Nephron progenitor cell (in vitro differentiated cells): ENCODE results near the gene PAK3.
A peak's percentile ranks its signal among the peaks of the same experiment; 100 is the strongest.

Experiments used
- DNase-seq: peaks from one replicate; pipeline ENCODE4 v3.0.0; 2021
- H3K27ac Mint-ChIP-seq: 2 replicates; pipeline ENCODE4 v1.8.0; 2021; ENCODE audit warnings: mild to moderate bottlenecking, moderate library complexity, mixed read lengths
- H3K27me3 Mint-ChIP-seq: 2 replicates; pipeline ENCODE4 v1.8.0; 2021; ENCODE audit warnings: mild to moderate bottlenecking, low read depth, mixed read lengths; ENCODE audit not compliant: poor library complexity
- H3K36me3 Mint-ChIP-seq: 2 replicates; pipeline ENCODE4 v1.8.0; 2021; ENCODE audit warnings: low read depth, mixed read lengths
- H3K4me1 Mint-ChIP-seq: 2 replicates; pipeline ENCODE4 v1.8.0; 2021; ENCODE audit warnings: mixed read lengths
- H3K4me3 Mint-ChIP-seq: 2 replicates; pipeline ENCODE4 v1.8.0; 2021; ENCODE audit warnings: mild to moderate bottlenecking, moderate library complexity, mixed read lengths
- H3K9me3 Mint-ChIP-seq: 2 replicates; pipeline ENCODE4 v1.8.0; 2021; ENCODE audit warnings: mild to moderate bottlenecking, moderate library complexity, mixed read lengths
- TF ChIP-seq, protein P1 (sequence below): fragments of 200-600 bp; sonication (generic); IDR thresholded peaks from 2 replicates; pipeline ENCODE4 v1.5.0; 2021; ENCODE audit warnings: antibody characterized with exemption

The PAK3 gene

DNA sequence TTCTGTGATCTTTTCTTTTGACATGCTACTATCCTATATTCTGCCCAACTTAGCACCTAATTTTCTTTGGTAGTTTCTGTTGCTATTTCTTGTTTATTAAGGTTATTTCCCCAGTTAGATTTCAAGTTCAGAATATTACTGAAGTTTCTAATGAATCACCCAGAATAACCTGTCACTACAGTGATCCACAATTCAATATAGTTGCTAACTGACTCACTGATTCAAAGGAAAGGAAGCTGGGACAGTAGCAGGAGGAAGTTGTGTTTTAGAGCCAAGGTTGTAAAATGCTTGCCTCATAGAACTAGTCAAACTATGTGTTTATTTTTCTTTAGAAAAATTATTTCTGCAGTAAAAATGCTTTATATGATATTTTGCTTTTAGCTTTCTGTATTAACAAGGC, 37.4 kb downstream of the PAK3 start:
- Mint-ChIP-seq H3K27ac (no peak overlapping the region), H3K4me1 (no peaks in the 10 kb centered on the region), H3K36me3 (no peaks in the 10 kb centered on the region), H3K4me3 (no peak overlapping the region), H3K27me3 (peaks cover 3% of the 10 kb centered on the region), H3K9me3 (no peaks in the 10 kb centered on the region)
- TF ChIP-seq, protein P1, sequence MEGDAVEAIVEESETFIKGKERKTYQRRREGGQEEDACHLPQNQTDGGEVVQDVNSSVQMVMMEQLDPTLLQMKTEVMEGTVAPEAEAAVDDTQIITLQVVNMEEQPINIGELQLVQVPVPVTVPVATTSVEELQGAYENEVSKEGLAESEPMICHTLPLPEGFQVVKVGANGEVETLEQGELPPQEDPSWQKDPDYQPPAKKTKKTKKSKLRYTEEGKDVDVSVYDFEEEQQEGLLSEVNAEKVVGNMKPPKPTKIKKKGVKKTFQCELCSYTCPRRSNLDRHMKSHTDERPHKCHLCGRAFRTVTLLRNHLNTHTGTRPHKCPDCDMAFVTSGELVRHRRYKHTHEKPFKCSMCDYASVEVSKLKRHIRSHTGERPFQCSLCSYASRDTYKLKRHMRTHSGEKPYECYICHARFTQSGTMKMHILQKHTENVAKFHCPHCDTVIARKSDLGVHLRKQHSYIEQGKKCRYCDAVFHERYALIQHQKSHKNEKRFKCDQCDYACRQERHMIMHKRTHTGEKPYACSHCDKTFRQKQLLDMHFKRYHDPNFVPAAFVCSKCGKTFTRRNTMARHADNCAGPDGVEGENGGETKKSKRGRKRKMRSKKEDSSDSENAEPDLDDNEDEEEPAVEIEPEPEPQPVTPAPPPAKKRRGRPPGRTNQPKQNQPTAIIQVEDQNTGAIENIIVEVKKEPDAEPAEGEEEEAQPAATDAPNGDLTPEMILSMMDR = no peak
- DNase-seq = no peak

DNA sequence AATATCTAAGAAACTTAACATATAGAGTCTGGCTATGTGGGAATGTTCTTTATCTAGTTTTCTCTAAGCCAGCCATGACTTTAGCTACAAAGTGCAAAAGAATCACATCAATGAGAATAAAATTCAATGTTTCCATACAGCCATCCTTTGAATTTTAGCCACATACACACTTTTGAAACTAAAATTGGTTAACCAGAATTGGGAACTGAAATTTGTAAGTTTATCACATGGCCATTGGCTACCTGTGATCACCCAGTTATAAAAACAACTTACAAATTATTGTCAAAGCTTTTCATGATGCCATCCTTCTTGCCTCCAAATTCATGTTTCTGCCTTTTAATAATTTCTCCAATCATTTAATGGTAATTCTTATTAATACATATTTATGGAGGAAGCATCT, 49.9 kb downstream of the PAK3 start:
- TF ChIP-seq, protein P1 = no peak
- Mint-ChIP-seq H3K36me3 (no peaks in the 10 kb centered on the region), H3K27ac (no peak overlapping the region), H3K9me3 (no peaks in the 10 kb centered on the region), H3K4me3 (no peak overlapping the region), H3K4me1 (no peaks in the 10 kb centered on the region), H3K27me3 (peaks cover 5% of the 10 kb centered on the region)
- DNase-seq = no peak

DNA sequence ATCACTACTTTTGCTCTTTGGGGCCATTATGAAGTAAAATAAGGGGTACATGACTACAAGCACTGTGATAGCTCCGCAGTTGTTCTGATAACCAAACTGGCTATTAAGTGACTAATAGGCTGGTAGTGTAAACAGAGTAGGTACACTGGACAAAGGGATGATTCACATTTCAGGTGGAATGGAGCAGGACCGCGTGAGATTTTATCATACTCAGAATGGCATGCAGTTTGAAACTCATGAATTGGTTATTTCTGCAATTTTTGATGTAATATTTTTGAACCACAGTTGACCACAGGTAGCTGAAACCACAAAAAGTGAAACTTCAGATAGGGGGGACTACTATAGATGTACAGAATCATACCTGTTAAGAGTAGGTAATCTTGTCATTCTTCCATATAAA, 55.8 kb downstream of the PAK3 start:
- no peaks in the 10 kb centered on the region for H3K27me3 Mint-ChIP-seq
- no peaks in the 10 kb centered on the region for H3K36me3 Mint-ChIP-seq
- H3K4me1 Mint-ChIP-seq = no peaks in the 10 kb centered on the region
- H3K9me3 Mint-ChIP-seq = no peaks in the 10 kb centered on the region
- no peak overlapping the region for H3K4me3 Mint-ChIP-seq
- DNase-seq = no peak
- no peak overlapping the region for H3K27ac Mint-ChIP-seq
- TF ChIP-seq, protein P1 = no peak

DNA sequence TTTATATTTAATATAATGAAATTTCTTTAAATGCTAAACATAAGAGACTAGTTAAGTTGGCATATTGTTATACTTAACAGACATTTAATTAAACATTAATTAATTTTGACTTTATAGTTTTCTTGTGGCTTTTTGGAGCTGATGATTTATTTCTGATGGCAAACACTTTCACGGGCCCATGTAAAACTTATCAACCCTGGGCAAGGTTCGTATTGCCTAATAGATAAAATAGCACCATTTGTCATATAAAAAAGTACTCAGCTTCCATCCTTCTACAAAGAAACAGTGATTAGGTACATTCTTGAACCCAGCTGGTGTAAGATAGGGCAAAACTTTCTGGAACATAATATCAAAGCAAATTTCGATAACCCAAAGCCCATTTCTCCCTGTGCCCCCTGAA, 63.2 kb downstream of the PAK3 start:
- Mint-ChIP-seq H3K4me3 (no peak overlapping the region), H3K4me1 (no peaks in the 10 kb centered on the region), H3K27me3 (no peaks in the 10 kb centered on the region), H3K9me3 (no peaks in the 10 kb centered on the region), H3K36me3 (no peaks in the 10 kb centered on the region), H3K27ac (no peak overlapping the region)
- no peak for DNase-seq
- TF ChIP-seq, protein P1 = no peak

DNA sequence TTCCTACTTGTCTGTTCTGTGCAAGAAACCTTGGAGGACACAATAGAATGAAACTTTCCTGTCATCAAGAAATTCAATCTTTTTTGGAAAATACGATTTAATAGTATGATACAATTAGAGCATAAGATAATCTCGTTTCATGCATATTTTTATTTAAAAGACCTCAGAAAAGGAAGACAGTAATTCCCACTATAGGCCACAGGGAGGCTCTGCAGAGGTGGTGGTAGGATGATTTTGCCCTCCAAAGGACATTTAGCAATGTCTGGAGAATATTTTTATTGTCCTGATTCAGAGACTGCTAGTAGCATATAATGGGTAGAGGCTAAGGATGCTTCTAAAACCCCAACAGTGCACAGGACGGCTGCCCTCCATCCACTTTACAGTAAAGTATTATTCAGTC, 68.7 kb downstream of the PAK3 start:
- peaks cover 5% of the 10 kb centered on the region for H3K4me1 Mint-ChIP-seq
- no peaks in the 10 kb centered on the region for H3K36me3 Mint-ChIP-seq
- peaks cover 3% of the 10 kb centered on the region for H3K27me3 Mint-ChIP-seq
- no peak for DNase-seq
- H3K27ac Mint-ChIP-seq = no peak overlapping the region
- H3K9me3 Mint-ChIP-seq = no peaks in the 10 kb centered on the region
- TF ChIP-seq, protein P1 = peak; percentile 61
- no peak overlapping the region for H3K4me3 Mint-ChIP-seq

DNA sequence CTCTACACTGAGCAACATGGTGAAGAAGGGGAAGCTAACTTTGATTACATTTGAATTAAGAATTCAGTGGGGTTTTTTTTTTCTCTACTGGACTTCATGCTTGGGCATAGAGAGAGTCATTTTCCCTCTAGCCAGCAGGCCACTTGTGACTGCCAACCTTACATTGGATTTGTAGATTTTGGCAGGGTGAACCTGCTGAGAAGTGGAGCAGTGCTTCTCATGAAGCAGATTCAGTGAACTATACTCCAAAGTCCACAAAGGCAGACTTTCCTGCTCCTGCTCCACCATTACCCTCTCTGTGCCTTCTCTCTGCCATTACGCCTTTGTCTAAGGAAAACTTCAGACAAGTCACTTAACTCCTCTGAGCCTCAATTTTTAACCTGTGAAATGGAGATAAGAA, 69.9 kb downstream of the PAK3 start:
- Mint-ChIP-seq H3K4me3 (no peak overlapping the region), H3K4me1 (peaks cover 5% of the 10 kb centered on the region), H3K27me3 (peaks cover 3% of the 10 kb centered on the region), H3K9me3 (no peaks in the 10 kb centered on the region), H3K27ac (no peak overlapping the region), H3K36me3 (no peaks in the 10 kb centered on the region)
- TF ChIP-seq, protein P1 = no peak
- DNase-seq = no peak
